H1 (cell line): ENCODE data around the gene S100G. TPM values are rescaled to one million over a fixed set of nuclear protein-coding genes. Genes with fewer than 3 reads are reported as not detected.

Source experiments
- CTCF ChIA-PET: fragments of 300-600 bp; sonication (Branson Sonifier 250); formaldehyde crosslinking; loops from one replicate; lab custom pipeline; 2021; ENCODE audit not compliant: partially characterized antibody; lab: Charles Lee
- POLR2A ChIA-PET: fragments of 300-600 bp; sonication (Branson Sonifier 250); formaldehyde crosslinking; loops from one replicate; lab custom pipeline; 2021; ENCODE audit warnings: inconsistent platforms; ENCODE audit not compliant: partially characterized antibody; lab: Charles Lee
- DNase-seq, 2 experiments: peaks; one replicate each; pipeline versions ENCODE4 v3.0.0 to v3.0.0-alpha.2; 2010 to 2022; ENCODE audit warnings: low spot score in 2 of 2, low read depth in 1 of 2, mixed read lengths in 1 of 2
- FAIRE-seq: peaks from 2 replicates; lab custom pipeline; 2011; peaks lifted over from hg19 to GRCh38; lab: Jason Lieb, UNC
- H2AFZ ChIP-seq: 2 replicates; pipeline ENCODE4 v1.8.1; 2012; ENCODE audit warnings: low read length, inconsistent platforms
- H2AK5ac ChIP-seq: 2 replicates; pipeline ENCODE4 v1.6.1; 2013; ENCODE audit warnings: low read depth, low read length
- H2BK120ac ChIP-seq: replicated peaks from 2 replicates; pipeline ENCODE3; 2013; ENCODE audit warnings: low read depth, low read length, inconsistent platforms
- H2BK12ac ChIP-seq: 2 replicates; pipeline ENCODE4 v1.6.1; 2013; ENCODE audit warnings: low read depth, low read length
- H2BK15ac ChIP-seq: 2 replicates; pipeline ENCODE4 v1.6.1; 2013; ENCODE audit warnings: low read length
- H2BK20ac ChIP-seq: 2 replicates; pipeline ENCODE4 v1.6.1; 2013; ENCODE audit warnings: low read length
- H2BK5ac ChIP-seq: 2 replicates; pipeline ENCODE4 v1.6.1; 2013; ENCODE audit warnings: low read depth, low read length
- H3K14ac ChIP-seq: 2 replicates; pipeline ENCODE4 v1.6.1; 2013; ENCODE audit warnings: inconsistent platforms; ENCODE audit not compliant: insufficient read length
- H3K18ac ChIP-seq: 2 replicates; pipeline ENCODE4 v1.6.1; 2013; ENCODE audit warnings: low read length; ENCODE audit errors: extremely low read depth
- H3K23ac ChIP-seq: 2 replicates; pipeline ENCODE4 v1.6.1; 2013; ENCODE audit warnings: inconsistent platforms; ENCODE audit not compliant: insufficient read length
- H3K23me2 ChIP-seq: 2 replicates; pipeline ENCODE4 v1.6.1; 2013; ENCODE audit warnings: low read depth, low read length
- H3K27ac ChIP-seq: 2 replicates; pipeline ENCODE4 v1.6.1; 2011; ENCODE audit warnings: low read depth, low read length, inconsistent platforms
- H3K27me3 ChIP-seq, 4 experiments: replicated peaks in 1 of 4; 1 replicate in 1 of 4; 2 replicates in 3 of 4; pipeline versions ENCODE4 v1.6.1 to v1.8.1; 2011 to 2013; ENCODE audit warnings: low read length in 3 of 4, mild to moderate bottlenecking in 3 of 4, inconsistent platforms in 2 of 4, mixed read lengths in 2 of 4, moderate library complexity in 1 of 4; ENCODE audit not compliant: control insufficient read depth in 3 of 4, insufficient read depth in 3 of 4; ENCODE audit errors: extremely low read depth in 1 of 4
- H3K36me3 ChIP-seq, 4 experiments: 2 replicates each; pipeline versions ENCODE4 v1.6.1 to v1.8.1; 2011 to 2013; ENCODE audit warnings: mild to moderate bottlenecking in 4 of 4, low read length in 3 of 4, moderate library complexity in 2 of 4, control low read depth in 1 of 4, inconsistent platforms in 1 of 4; ENCODE audit not compliant: insufficient read depth in 4 of 4, control insufficient read depth in 2 of 4
- H3K4ac ChIP-seq: replicated peaks from 2 replicates; pipeline ENCODE3; 2013; ENCODE audit warnings: low read length, low read depth, mixed read lengths, inconsistent platforms; ENCODE audit not compliant: insufficient read length
- H3K4me1 ChIP-seq, 4 experiments: replicated peaks in 1 of 4; 1 replicate in 1 of 4; 2 replicates in 3 of 4; pipeline versions ENCODE4 v1.6.1 to v1.8.1; 2011 to 2013; ENCODE audit warnings: low read length in 3 of 4, inconsistent platforms in 2 of 4, mixed read lengths in 1 of 4; ENCODE audit not compliant: insufficient read depth in 4 of 4, control insufficient read depth in 3 of 4
- H3K4me2 ChIP-seq, 2 experiments: 2 replicates each; pipeline versions ENCODE4 v1.6.1 to v1.8.1; 2011 to 2013; ENCODE audit warnings: low read depth in 2 of 2, low read length in 2 of 2, control low read depth in 1 of 2, inconsistent platforms in 1 of 2, mild to moderate bottlenecking in 1 of 2; ENCODE audit not compliant: insufficient read depth in 1 of 2
- H3K4me3 ChIP-seq, 4 experiments: fragments of 200-600, 300-600 bp in 1 of 4; sonication (generic), shearing (Covaris generic), sonication (Bioruptor Twin) in 1 of 4; 2 replicates each; pipeline versions ENCODE4 v1.5.1 to v1.8.1; 2011 to 2016; ENCODE audit warnings: low read length in 4 of 4, low read depth in 3 of 4, control low read depth in 2 of 4, inconsistent platforms in 2 of 4, mild to moderate bottlenecking in 2 of 4, mixed read lengths in 1 of 4, moderate library complexity in 1 of 4; ENCODE audit not compliant: insufficient read depth in 2 of 4; ENCODE audit errors: extremely low read depth in 1 of 4
- H3K56ac ChIP-seq: replicated peaks from 2 replicates; pipeline ENCODE3; 2013; ENCODE audit warnings: low read depth, mild to moderate bottlenecking, mixed read lengths, low read length, inconsistent platforms; ENCODE audit not compliant: insufficient read length
- H3K79me1 ChIP-seq: 2 replicates; pipeline ENCODE4 v1.6.1; 2013; ENCODE audit warnings: low read depth, low read length, control low read depth
- H3K79me2 ChIP-seq, 2 experiments: 2 replicates each; pipeline versions ENCODE4 v1.6.1 to v1.8.1; 2012 to 2013; ENCODE audit warnings: low read length in 2 of 2, mild to moderate bottlenecking in 2 of 2, inconsistent platforms in 1 of 2; ENCODE audit not compliant: insufficient read depth in 2 of 2, control insufficient read depth in 1 of 2
- H3K9ac ChIP-seq, 4 experiments: replicated peaks in 1 of 4; 1 replicate in 1 of 4; 2 replicates in 3 of 4; pipeline versions ENCODE4 v1.6.1 to v1.8.1; 2011 to 2013; ENCODE audit warnings: low read depth in 3 of 4, low read length in 3 of 4, control low read depth in 2 of 4, mild to moderate bottlenecking in 2 of 4, moderate library complexity in 2 of 4, inconsistent platforms in 1 of 4; ENCODE audit errors: extremely low read depth in 1 of 4
- H3K9me3 ChIP-seq, 2 experiments: 2 replicates each; pipeline versions ENCODE4 v1.6.1 to v1.8.1; 2012 to 2013; ENCODE audit warnings: mild to moderate bottlenecking in 2 of 2, moderate library complexity in 2 of 2, control low read depth in 1 of 2, inconsistent platforms in 1 of 2, low read depth in 1 of 2, low read length in 1 of 2, mixed read lengths in 1 of 2; ENCODE audit not compliant: insufficient read depth in 2 of 2
- H4K20me1 ChIP-seq, 2 experiments: replicated peaks in 1 of 2; 2 replicates each; pipeline versions ENCODE3 to v1.8.1; 2011 to 2013; ENCODE audit warnings: inconsistent platforms in 2 of 2, low read length in 2 of 2, mild to moderate bottlenecking in 1 of 2; ENCODE audit not compliant: insufficient read depth in 2 of 2, control insufficient read depth in 1 of 2
- H4K5ac ChIP-seq: 2 replicates; pipeline ENCODE4 v1.6.1; 2013; ENCODE audit warnings: low read length, low read depth, mixed read lengths, inconsistent platforms; ENCODE audit not compliant: insufficient read length
- H4K8ac ChIP-seq: 2 replicates; pipeline ENCODE4 v1.8.0; 2013; ENCODE audit warnings: mild to moderate bottlenecking, moderate library complexity, low read length, inconsistent platforms; ENCODE audit not compliant: insufficient read depth; ENCODE audit errors: extremely low read depth
- H4K91ac ChIP-seq: replicated peaks from 2 replicates; pipeline ENCODE3; 2013; ENCODE audit warnings: low read length, mixed read lengths, inconsistent platforms; ENCODE audit not compliant: insufficient read length
- ASH2L ChIP-seq: fragments of 200-600, 300-600 bp; sonication (generic); IDR thresholded peaks from one replicate; pipeline ENCODE4 v1.7.1; 2017; ENCODE audit warnings: low read length
- CBX5 ChIP-seq: fragments of 300-800, 300-1000 bp; sonication (generic); IDR thresholded peaks from 2 replicates; pipeline ENCODE4 v1.7.1; 2016; ENCODE audit warnings: antibody characterized with exemption, low read length, low read depth
- CREB1 ChIP-seq: IDR thresholded peaks from 2 replicates; pipeline ENCODE4 v1.6.1; 2012; ENCODE audit warnings: inconsistent platforms
- FOSL1 ChIP-seq: IDR thresholded peaks from 2 replicates; pipeline ENCODE4 v1.6.1; 2011; ENCODE audit warnings: mild to moderate bottlenecking, low read depth, low read length, moderate library complexity; ENCODE audit not compliant: insufficient read depth
- JUN ChIP-seq: IDR thresholded peaks from 2 replicates; pipeline ENCODE4 v1.6.1; 2011; ENCODE audit warnings: low read depth, mild to moderate bottlenecking, improper control_type of control experiment, low read length
- MAFK ChIP-seq: IDR thresholded peaks from 2 replicates; pipeline ENCODE4 v1.6.1; 2012; ENCODE audit warnings: low read depth, mild to moderate bottlenecking, improper control_type of control experiment, low read length
- NANOG ChIP-seq: IDR thresholded peaks from 2 replicates; pipeline ENCODE4 v1.6.1; 2011; ENCODE audit warnings: low read length, low read depth, mild to moderate bottlenecking, inconsistent platforms; ENCODE audit not compliant: insufficient read depth, poor library complexity, severe bottlenecking
- POLR2AphosphoS5 ChIP-seq: IDR thresholded peaks from 2 replicates; pipeline ENCODE4 v1.6.1; 2011; ENCODE audit warnings: low read depth, low read length
- RNF2 ChIP-seq: fragments of 200-900, 300-1000 bp; sonication (generic); IDR thresholded peaks from 2 replicates; pipeline ENCODE4 v1.7.1; 2016; ENCODE audit warnings: borderline replicate concordance, low read depth, mild to moderate bottlenecking, antibody characterized with exemption, low read length; ENCODE audit not compliant: poor library complexity, severe bottlenecking; ENCODE audit errors: missing control alignments
- RXRA ChIP-seq: IDR thresholded peaks from 2 replicates; pipeline ENCODE4 v1.6.1; 2011; ENCODE audit warnings: low read depth, mild to moderate bottlenecking, low read length, moderate library complexity; ENCODE audit not compliant: insufficient read depth
- SP1 ChIP-seq: IDR thresholded peaks from 2 replicates; pipeline ENCODE4 v1.6.1; 2011; ENCODE audit warnings: low read depth, low read length
- TAF7 ChIP-seq: optimal IDR thresholded peaks from 2 replicates; pipeline ENCODE3; 2011; ENCODE audit warnings: low read depth, mild to moderate bottlenecking, inconsistent platforms, low read length, moderate library complexity, borderline replicate concordance
- ZNF274 ChIP-seq: IDR thresholded peaks from 2 replicates; pipeline ENCODE4 v1.7.0; 2012; ENCODE audit warnings: low read length, borderline replicate concordance; ENCODE audit errors: extremely low read depth
- WGBS, 2 experiments: shearing (Covaris generic) in 1 of 2; methylation state at CpG; one replicate each; pipeline versions ENCODE4 v1.1.6 to v1.1.7; 2013 to 2015; ENCODE audit warnings: low lambda C conversion rate in 2 of 2, mixed read lengths in 2 of 2, inconsistent platforms in 1 of 2, low coverage in 1 of 2, missing lambda C conversion rate in 1 of 2; ENCODE audit not compliant: insufficient replicate concordance in 2 of 2, insufficient coverage in 1 of 2, insufficient read length in 1 of 2; ENCODE audit errors: extremely low coverage in 1 of 2, missing lambda C conversion rate in 1 of 2; 5-methylcytosine and 5-hydroxymethylcytosine counted together
- polyA plus RNA-seq, 7 experiments: library from polyadenylated mRNA; depleted of rRNA in 3 of 7; stranded (reverse) in 5 of 7; unstranded in 2 of 7; fragments of >200 nt in 5 of 7; fragments of 200-250 nt in 2 of 7; gene quantifications; 1 replicate in 5 of 7; 2 replicates in 1 of 7; 4 replicates in 1 of 7; pipeline versions ENCODE4 v1.2.1 to v1.2.3, GENCODE V29; 2011 to 2013; ENCODE audit warnings: missing spikeins in 2 of 7, mixed read lengths in 2 of 7
- total RNA-seq: library from RNA; stranded (reverse); fragmentation: NEBNext Ultra II Directional; extraction: Animal tissue kit (Norgen Biotek cat#: 25700); gene quantifications from 2 replicates; pipeline ENCODE4 v1.2.1, GENCODE V29; 2021

The S100G gene
- total and polyA plus RNA-seq, 2 of the 8 experiments (the other 6 are each of a cell fraction or from before 2014, with no cell fraction given): not detected

- H2BK120ac ChIP-seq: no peak overlapping the region
- H3K9me3 ChIP-seq: no peaks in the 10 kb centered on the region
- POLR2A ChIA-PET: no interaction called here
- H3K27ac ChIP-seq: no peak overlapping the region
- no peaks in the 10 kb centered on the region for H3K23me2 ChIP-seq
- 86% methylated on average over 2 of the region's 2 CpGs; no CpG with 5 or more reads in 1 of the 2 experiments for WGBS, 2 experiments
- no peak overlapping the region for H4K5ac ChIP-seq
- H3K79me1 ChIP-seq: no peaks in the 10 kb centered on the region
- H3K27me3 ChIP-seq: no peaks in the 10 kb centered on the region
- CTCF ChIA-PET: interaction anchor here (1.0 to 1.6 kb wide), 7 partner anchors 22 to 632 kb away, joined by 3 to 7 read pairs (median 3); no protein-coding TSS in a partner anchor
- DNase-seq (no peak), FAIRE-seq (no peak)
- peaks cover 2 to 27% (median 4%) of the 10 kb centered on the region in 4 experiments; a peak in 4 of 8 replicates for H3K36me3 ChIP-seq
- no peak overlapping the region for H3K4me3 ChIP-seq
- H2BK20ac ChIP-seq: no peak overlapping the region
- no peak overlapping the region for H2BK15ac ChIP-seq
- H3K4ac ChIP-seq: no peak overlapping the region
- no peak overlapping the region for H2AFZ ChIP-seq
- H2BK5ac ChIP-seq: no peak overlapping the region
- H4K20me1 ChIP-seq: no peaks in the 10 kb centered on the region
- no peak overlapping the region for H3K56ac ChIP-seq
- H2AK5ac ChIP-seq: no peak overlapping the region
- peaks cover 0 to 7% (median 0%) of the 10 kb centered on the region in 4 experiments; a peak in 1 of 7 replicates for H3K4me1 ChIP-seq
- no peak overlapping the region for H3K23ac ChIP-seq
- H3K4me2 ChIP-seq: no peak overlapping the region
- no peak overlapping the region for H2BK12ac ChIP-seq
- no peak overlapping the region for H3K9ac ChIP-seq
- H3K14ac ChIP-seq: no peak overlapping the region
- H3K79me2 ChIP-seq: no peaks in the 10 kb centered on the region
- H4K91ac ChIP-seq: no peak overlapping the region
- H3K18ac ChIP-seq: no peak overlapping the region
- no peak overlapping the region for H4K8ac ChIP-seq
- TF ChIP-seq FOSL1: no peak
- TF ChIP-seq SP1: no peak
- TF ChIP-seq CREB1: no peak
- no peak for TF ChIP-seq POLR2AphosphoS5
- no peak for TF ChIP-seq RNF2
- no peak for TF ChIP-seq JUN
- no peak for TF ChIP-seq NANOG
- TF ChIP-seq CBX5: no peak
- no peak for TF ChIP-seq TAF7
- TF ChIP-seq ZNF274: no peak
- no peak for TF ChIP-seq RXRA
- no peak for TF ChIP-seq ASH2L
- no peak for TF ChIP-seq MAFK
These were observed 15.1 kb downstream of the S100G start for GRCh38 chrX:16665089-16665488.
